HEK293 (cell line): ENCODE results near the gene SOX5.

Experiments used
- CTCF ChIA-PET: fragments of 350-600 bp; formaldehyde crosslinking; extraction: SDS; loops from one replicate; lab custom pipeline; 2021; ENCODE audit warnings: antibody characterized with exemption; lab: Yijun Ruan, JAX
- POLR2A ChIA-PET: fragments of 300-600 bp; formaldehyde crosslinking; extraction: SDS; loops from one replicate; lab custom pipeline; 2020; ENCODE audit warnings: antibody characterized with exemption, inconsistent platforms; lab: Yijun Ruan, JAX
- H3K27ac ChIP-seq: fragments of 200-500 bp; sonication (Bioruptor generic); 2 replicates; pipeline ENCODE4 v1.5.1; 2014; ENCODE audit warnings: low read depth, low read length, control low read depth, inconsistent platforms; ENCODE audit errors: extremely low read depth
- H3K36me3 ChIP-seq, 2 experiments: fragments of 200-500 bp in 1 of 2; sonication (Bioruptor generic) in 1 of 2; 1 replicate in 1 of 2; 2 replicates in 1 of 2; pipeline ENCODE4 v1.5.1; 2014 to 2017; ENCODE audit warnings: inconsistent platforms in 2 of 2, low read length in 2 of 2; ENCODE audit not compliant: control insufficient read depth in 2 of 2, insufficient read depth in 1 of 2
- H3K4me1 ChIP-seq: fragments of 200-500 bp; sonication (Bioruptor generic); 2 replicates; pipeline ENCODE4 v1.5.1; 2014; ENCODE audit warnings: mild to moderate bottlenecking, low read length, inconsistent platforms; ENCODE audit not compliant: control insufficient read depth, insufficient read depth
- H3K4me3 ChIP-seq: 2 replicates; pipeline ENCODE4 v1.5.1; 2011; ENCODE audit warnings: low read depth, mild to moderate bottlenecking, control low read depth, low read length, moderate library complexity
- H3K9me3 ChIP-seq: fragments of 200-500 bp; sonication (Bioruptor generic); 2 replicates; pipeline ENCODE4 v1.5.1; 2014; ENCODE audit warnings: low read depth, low read length, inconsistent platforms; ENCODE audit not compliant: control insufficient read depth, insufficient read depth
- BCL11B ChIP-seq: fragments of 450-650 bp; formaldehyde crosslinking; IDR thresholded peaks from 2 replicates; pipeline ENCODE4 v1.5.1; 2016; ENCODE audit warnings: low read depth, missing biosample characterization, missing genetic modification characterization
- SCRT1 ChIP-seq: fragments of 450-650 bp; formaldehyde crosslinking; IDR thresholded peaks from 2 replicates; pipeline ENCODE4 v1.5.1; 2016; ENCODE audit warnings: missing biosample characterization, missing genetic modification characterization, borderline replicate concordance
- TRIM28 ChIP-seq: IDR thresholded peaks from 2 replicates; pipeline ENCODE4 v1.6.1; 2011; ENCODE audit warnings: low read length, control low read depth, borderline replicate concordance
- ZBTB48 ChIP-seq: fragments of 450-650 bp; formaldehyde crosslinking; IDR thresholded peaks from 2 replicates; pipeline ENCODE4 v1.5.1; 2016; ENCODE audit warnings: missing biosample characterization, missing genetic modification characterization
- ZFP3 ChIP-seq: fragments of 450-650 bp; formaldehyde crosslinking; IDR thresholded peaks from 2 replicates; pipeline ENCODE4 v1.5.1; 2016; ENCODE audit warnings: low read depth, missing biosample characterization, missing genetic modification characterization
- ZNF223 ChIP-seq: fragments of 450-650 bp; formaldehyde crosslinking; IDR thresholded peaks from 2 replicates; pipeline ENCODE4 v1.5.1; 2016; ENCODE audit warnings: missing biosample characterization, missing genetic modification characterization
- ZNF292 ChIP-seq: fragments of 450-650 bp; formaldehyde crosslinking; IDR thresholded peaks from 2 replicates; pipeline ENCODE4 v1.5.1; 2016; ENCODE audit warnings: low read depth, missing biosample characterization, missing genetic modification characterization, borderline replicate concordance
- ZNF426 ChIP-seq: fragments of 450-650 bp; formaldehyde crosslinking; IDR thresholded peaks from 2 replicates; pipeline ENCODE4 v1.5.1; 2017; ENCODE audit warnings: missing biosample characterization, missing genetic modification characterization, mild to moderate bottlenecking, inconsistent platforms, moderate library complexity
- ZNF544 ChIP-seq: fragments of 450-650 bp; formaldehyde crosslinking; IDR thresholded peaks from 2 replicates; pipeline ENCODE4 v1.5.0; 2017; ENCODE audit warnings: missing biosample characterization, missing genetic modification characterization
- ZNF623 ChIP-seq: fragments of 450-650 bp; formaldehyde crosslinking; IDR thresholded peaks from 2 replicates; pipeline ENCODE4 v1.5.1; 2016; ENCODE audit warnings: missing biosample characterization, missing genetic modification characterization
- ZNF654 ChIP-seq: fragments of 450-650 bp; formaldehyde crosslinking; IDR thresholded peaks from 2 replicates; pipeline ENCODE4 v1.5.1; 2016; ENCODE audit warnings: low read depth, missing biosample characterization, missing genetic modification characterization
- ZNF76 ChIP-seq: fragments of 450-650 bp; formaldehyde crosslinking; IDR thresholded peaks from 2 replicates; pipeline ENCODE4; 2016; ENCODE audit warnings: low read depth, missing biosample characterization, missing genetic modification characterization, borderline replicate concordance
- TF ChIP-seq, protein P1 (sequence below): fragments of 450-650 bp; formaldehyde crosslinking; IDR thresholded peaks from 2 replicates; pipeline ENCODE4 v1.5.1; 2016; ENCODE audit warnings: missing biosample characterization, missing genetic modification characterization
- TF ChIP-seq, protein P2 (sequence below): fragments of 450-650 bp; formaldehyde crosslinking; IDR thresholded peaks from 2 replicates; pipeline ENCODE4 v1.5.1; 2017; ENCODE audit warnings: missing biosample characterization, missing genetic modification characterization
- TF ChIP-seq, protein P3 (sequence below): fragments of 450-650 bp; formaldehyde crosslinking; IDR thresholded peaks from 2 replicates; pipeline ENCODE4 v1.5.1; 2017; ENCODE audit warnings: missing biosample characterization, missing genetic modification characterization
- TF ChIP-seq, protein P4 (sequence below): fragments of 450-650 bp; formaldehyde crosslinking; IDR thresholded peaks from 2 replicates; pipeline ENCODE4 v1.5.1; 2016; ENCODE audit warnings: missing biosample characterization, missing genetic modification characterization
- TF ChIP-seq, protein P5 (sequence below): IDR thresholded peaks from 2 replicates; pipeline ENCODE4 v1.6.1; 2011; ENCODE audit warnings: mild to moderate bottlenecking, low read depth, low read length, borderline replicate concordance
- TF ChIP-seq, protein P6 (sequence below): fragments of 450-650 bp; formaldehyde crosslinking; IDR thresholded peaks from 2 replicates; pipeline ENCODE4 v1.5.0; 2017; ENCODE audit warnings: missing biosample characterization, missing genetic modification characterization, borderline replicate concordance
- TF ChIP-seq, protein P7 (sequence below): fragments of 450-650 bp; IDR thresholded peaks from 2 replicates; pipeline ENCODE4 v1.5.1; 2018; ENCODE audit warnings: missing biosample characterization, missing genetic modification characterization
- TF ChIP-seq, protein P8 (sequence below): sonication (generic); formaldehyde crosslinking; IDR thresholded peaks from 2 replicates; pipeline ENCODE4 v1.8.1; 2022; ENCODE audit warnings: mild to moderate bottlenecking, moderate library complexity, missing genetic modification reagents

SOX5 gene

DNA sequence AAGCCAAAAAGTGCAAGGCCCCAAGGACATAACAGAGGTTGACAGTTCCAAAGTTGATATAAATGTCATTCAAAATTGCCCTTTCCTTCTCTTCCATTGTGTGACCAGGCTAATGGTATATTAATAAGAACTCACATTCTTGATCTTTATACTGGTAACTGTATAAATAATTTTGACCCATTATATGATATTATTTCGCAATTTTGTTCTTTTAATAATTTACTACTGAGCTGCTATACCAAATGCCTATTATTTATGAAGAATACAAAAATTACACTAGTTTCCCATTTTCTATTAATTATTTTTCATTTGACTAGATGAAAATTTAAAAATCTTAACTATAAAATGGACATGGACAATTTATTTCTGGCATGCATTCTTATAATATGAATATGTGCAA lies 370.2 kb downstream of the SOX5 start (continued):
- TF ChIP-seq, protein P1, sequence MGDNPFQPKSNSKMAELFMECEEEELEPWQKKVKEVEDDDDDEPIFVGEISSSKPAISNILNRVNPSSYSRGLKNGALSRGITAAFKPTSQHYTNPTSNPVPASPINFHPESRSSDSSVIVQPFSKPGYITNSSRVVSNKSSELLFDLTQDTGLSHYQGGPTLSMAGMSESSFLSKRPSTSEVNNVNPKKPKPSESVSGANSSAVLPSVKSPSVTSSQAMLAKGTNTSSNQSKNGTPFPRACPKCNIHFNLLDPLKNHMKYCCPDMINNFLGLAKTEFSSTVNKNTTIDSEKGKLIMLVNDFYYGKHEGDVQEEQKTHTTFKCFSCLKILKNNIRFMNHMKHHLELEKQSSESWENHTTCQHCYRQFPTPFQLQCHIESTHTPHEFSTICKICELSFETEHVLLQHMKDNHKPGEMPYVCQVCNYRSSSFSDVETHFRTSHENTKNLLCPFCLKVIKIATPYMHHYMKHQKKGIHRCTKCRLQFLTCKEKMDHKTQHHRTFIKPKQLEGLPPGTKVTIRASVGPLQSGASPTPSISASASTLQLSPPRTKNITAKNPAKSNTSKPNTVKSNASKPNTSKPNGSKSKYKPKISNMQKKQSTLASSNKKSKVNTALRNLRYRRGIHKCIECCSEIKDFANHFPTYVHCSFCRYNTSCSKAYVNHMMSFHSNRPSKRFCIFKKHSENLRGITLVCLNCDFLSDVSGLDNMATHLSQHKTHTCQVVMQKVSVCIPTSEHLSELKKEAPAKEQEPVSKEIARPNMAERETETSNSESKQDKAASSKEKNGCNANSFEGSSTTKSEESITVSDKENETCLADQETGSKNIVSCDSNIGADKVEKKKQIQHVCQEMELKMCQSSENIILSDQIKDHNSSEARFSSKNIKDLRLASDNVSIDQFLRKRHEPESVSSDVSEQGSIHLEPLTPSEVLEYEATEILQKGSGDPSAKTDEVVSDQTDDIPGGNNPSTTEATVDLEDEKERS (tag by site-specific recombination), result no peak
- TF ChIP-seq, all 188 proteins: peak for 0

DNA sequence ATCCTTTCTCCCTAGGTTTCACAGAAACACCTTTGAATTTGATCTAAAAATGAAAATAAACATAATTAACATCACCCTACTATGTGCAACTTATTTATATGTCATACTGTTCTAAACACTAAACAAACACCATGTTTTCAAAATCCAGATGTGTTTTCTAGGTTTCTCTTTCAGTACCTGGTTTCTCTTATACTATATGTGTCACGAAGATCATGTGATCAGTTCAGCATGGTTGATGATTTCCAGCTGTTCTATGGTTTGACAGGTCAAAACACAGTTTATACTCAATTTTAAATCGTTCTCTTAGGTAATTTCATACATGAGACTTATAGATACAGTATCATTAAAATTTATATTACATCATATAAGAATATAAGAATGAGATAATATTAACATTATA lies 373.1 kb downstream of the SOX5 start:
- ChIA-PET POLR2A (no interaction called here), CTCF (no interaction called here)

DNA sequence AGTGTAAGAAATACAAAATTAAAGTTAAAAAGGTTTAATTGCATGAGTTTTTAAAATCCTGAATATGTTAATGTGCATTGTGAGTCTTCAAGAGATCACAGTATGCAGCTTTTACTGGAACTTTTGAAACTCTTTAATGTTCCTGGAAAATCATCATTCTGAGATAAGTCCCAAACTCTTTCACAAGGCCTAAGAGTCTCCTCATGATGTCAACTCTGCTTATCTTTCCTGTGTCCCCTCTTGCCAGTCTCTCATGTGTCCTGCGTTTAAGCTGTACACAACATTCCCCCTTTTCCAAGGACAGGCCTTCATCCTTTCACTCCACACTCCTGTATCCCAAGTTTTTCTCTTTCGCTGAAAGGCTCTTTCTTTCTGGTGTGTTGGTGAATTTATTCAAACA lies 380.1 kb downstream of the SOX5 start:
- H3K27ac ChIP-seq, result no peak overlapping the region
- POLR2A ChIA-PET, result no interaction called here
- no peak overlapping the region for H3K4me3 ChIP-seq
- H3K9me3 ChIP-seq, result no peaks in the 10 kb centered on the region
- no peaks in the 10 kb centered on the region for H3K4me1 ChIP-seq
- no peaks in the 10 kb centered on the region for H3K36me3 ChIP-seq
- CTCF ChIA-PET, result interaction anchor here (0.7 kb wide), 1 partner anchor 44 kb away, joined by 3 read pairs; no protein-coding TSS in a partner anchor
- TF ChIP-seq, protein P2, sequence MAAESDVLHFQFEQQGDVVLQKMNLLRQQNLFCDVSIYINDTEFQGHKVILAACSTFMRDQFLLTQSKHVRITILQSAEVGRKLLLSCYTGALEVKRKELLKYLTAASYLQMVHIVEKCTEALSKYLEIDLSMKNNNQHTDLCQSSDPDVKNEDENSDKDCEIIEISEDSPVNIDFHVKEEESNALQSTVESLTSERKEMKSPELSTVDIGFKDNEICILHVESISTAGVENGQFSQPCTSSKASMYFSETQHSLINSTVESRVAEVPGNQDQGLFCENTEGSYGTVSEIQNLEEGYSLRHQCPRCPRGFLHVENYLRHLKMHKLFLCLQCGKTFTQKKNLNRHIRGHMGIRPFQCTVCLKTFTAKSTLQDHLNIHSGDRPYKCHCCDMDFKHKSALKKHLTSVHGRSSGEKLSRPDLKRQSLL (tag by site-specific recombination), result no peak
- TF ChIP-seq ZNF223 (no peak), SCRT1 (tag by site-specific recombination) (no peak)
- TF ChIP-seq, protein P3, sequence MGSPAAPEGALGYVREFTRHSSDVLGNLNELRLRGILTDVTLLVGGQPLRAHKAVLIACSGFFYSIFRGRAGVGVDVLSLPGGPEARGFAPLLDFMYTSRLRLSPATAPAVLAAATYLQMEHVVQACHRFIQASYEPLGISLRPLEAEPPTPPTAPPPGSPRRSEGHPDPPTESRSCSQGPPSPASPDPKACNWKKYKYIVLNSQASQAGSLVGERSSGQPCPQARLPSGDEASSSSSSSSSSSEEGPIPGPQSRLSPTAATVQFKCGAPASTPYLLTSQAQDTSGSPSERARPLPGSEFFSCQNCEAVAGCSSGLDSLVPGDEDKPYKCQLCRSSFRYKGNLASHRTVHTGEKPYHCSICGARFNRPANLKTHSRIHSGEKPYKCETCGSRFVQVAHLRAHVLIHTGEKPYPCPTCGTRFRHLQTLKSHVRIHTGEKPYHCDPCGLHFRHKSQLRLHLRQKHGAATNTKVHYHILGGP (tag by site-specific recombination), result no peak
- TF ChIP-seq, protein P4, sequence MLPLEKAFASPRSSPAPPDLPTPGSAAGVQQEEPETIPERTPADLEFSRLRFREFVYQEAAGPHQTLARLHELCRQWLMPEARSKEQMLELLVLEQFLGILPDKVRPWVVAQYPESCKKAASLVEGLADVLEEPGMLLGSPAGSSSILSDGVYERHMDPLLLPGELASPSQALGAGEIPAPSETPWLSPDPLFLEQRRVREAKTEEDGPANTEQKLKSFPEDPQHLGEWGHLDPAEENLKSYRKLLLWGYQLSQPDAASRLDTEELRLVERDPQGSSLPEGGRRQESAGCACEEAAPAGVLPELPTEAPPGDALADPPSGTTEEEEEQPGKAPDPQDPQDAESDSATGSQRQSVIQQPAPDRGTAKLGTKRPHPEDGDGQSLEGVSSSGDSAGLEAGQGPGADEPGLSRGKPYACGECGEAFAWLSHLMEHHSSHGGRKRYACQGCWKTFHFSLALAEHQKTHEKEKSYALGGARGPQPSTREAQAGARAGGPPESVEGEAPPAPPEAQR (tag by site-specific recombination), result no peak

More for the DNA sequence above, 373.1 kb downstream of the SOX5 start:
- H3K36me3 ChIP-seq, result no peaks in the 10 kb centered on the region
- H3K27ac ChIP-seq, result no peak overlapping the region
- no peaks in the 10 kb centered on the region for H3K4me1 ChIP-seq
- H3K9me3 ChIP-seq, result no peaks in the 10 kb centered on the region
- TF ChIP-seq, protein P5, sequence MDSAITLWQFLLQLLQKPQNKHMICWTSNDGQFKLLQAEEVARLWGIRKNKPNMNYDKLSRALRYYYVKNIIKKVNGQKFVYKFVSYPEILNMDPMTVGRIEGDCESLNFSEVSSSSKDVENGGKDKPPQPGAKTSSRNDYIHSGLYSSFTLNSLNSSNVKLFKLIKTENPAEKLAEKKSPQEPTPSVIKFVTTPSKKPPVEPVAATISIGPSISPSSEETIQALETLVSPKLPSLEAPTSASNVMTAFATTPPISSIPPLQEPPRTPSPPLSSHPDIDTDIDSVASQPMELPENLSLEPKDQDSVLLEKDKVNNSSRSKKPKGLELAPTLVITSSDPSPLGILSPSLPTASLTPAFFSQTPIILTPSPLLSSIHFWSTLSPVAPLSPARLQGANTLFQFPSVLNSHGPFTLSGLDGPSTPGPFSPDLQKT, result no peak
- TF ChIP-seq ZNF292 (tag by site-specific recombination) (no peak), ZNF76 (tag by site-specific recombination) (no peak), ZNF623 (tag by site-specific recombination) (no peak), ZNF426 (tag by site-specific recombination) (no peak), ZBTB48 (no peak), ZFP3 (tag by site-specific recombination) (no peak), ZNF654 (tag by site-specific recombination) (no peak), BCL11B (no peak), TRIM28 (no peak), ZNF544 (tag by site-specific recombination) (no peak)
- TF ChIP-seq, protein P6, sequence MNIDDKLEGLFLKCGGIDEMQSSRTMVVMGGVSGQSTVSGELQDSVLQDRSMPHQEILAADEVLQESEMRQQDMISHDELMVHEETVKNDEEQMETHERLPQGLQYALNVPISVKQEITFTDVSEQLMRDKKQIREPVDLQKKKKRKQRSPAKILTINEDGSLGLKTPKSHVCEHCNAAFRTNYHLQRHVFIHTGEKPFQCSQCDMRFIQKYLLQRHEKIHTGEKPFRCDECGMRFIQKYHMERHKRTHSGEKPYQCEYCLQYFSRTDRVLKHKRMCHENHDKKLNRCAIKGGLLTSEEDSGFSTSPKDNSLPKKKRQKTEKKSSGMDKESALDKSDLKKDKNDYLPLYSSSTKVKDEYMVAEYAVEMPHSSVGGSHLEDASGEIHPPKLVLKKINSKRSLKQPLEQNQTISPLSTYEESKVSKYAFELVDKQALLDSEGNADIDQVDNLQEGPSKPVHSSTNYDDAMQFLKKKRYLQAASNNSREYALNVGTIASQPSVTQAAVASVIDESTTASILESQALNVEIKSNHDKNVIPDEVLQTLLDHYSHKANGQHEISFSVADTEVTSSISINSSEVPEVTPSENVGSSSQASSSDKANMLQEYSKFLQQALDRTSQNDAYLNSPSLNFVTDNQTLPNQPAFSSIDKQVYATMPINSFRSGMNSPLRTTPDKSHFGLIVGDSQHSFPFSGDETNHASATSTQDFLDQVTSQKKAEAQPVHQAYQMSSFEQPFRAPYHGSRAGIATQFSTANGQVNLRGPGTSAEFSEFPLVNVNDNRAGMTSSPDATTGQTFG (tag by site-specific recombination), result no peak
- TF ChIP-seq, protein P7, sequence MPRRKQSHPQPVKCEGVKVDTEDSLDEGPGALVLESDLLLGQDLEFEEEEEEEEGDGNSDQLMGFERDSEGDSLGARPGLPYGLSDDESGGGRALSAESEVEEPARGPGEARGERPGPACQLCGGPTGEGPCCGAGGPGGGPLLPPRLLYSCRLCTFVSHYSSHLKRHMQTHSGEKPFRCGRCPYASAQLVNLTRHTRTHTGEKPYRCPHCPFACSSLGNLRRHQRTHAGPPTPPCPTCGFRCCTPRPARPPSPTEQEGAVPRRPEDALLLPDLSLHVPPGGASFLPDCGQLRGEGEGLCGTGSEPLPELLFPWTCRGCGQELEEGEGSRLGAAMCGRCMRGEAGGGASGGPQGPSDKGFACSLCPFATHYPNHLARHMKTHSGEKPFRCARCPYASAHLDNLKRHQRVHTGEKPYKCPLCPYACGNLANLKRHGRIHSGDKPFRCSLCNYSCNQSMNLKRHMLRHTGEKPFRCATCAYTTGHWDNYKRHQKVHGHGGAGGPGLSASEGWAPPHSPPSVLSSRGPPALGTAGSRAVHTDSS, result no peak
- TF ChIP-seq, protein P8, sequence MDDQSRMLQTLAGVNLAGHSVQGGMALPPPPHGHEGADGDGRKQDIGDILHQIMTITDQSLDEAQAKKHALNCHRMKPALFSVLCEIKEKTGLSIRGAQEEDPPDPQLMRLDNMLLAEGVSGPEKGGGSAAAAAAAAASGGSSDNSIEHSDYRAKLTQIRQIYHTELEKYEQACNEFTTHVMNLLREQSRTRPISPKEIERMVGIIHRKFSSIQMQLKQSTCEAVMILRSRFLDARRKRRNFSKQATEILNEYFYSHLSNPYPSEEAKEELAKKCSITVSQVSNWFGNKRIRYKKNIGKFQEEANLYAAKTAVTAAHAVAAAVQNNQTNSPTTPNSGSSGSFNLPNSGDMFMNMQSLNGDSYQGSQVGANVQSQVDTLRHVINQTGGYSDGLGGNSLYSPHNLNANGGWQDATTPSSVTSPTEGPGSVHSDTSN, result no peak
- H3K4me3 ChIP-seq, result no peak overlapping the region
